SK-N-SH (cell line): ENCODE results near the gene CSRP3. TPM values are rescaled to one million over a fixed set of nuclear protein-coding genes. Genes with fewer than 3 reads are reported as not detected.

Experiments
- CTCF ChIA-PET: fragments of 300-600, 350-600 bp; formaldehyde crosslinking; extraction: SDS; loops from one replicate; lab custom pipeline; 2021; lab: Yijun Ruan, JAX
- POLR2A ChIA-PET: fragments of 350-600 bp; sonication (Branson Sonifier 250); formaldehyde crosslinking; extraction: SDS; loops from one replicate; lab custom pipeline; 2020; ENCODE audit warnings: antibody characterized with exemption, inconsistent platforms; lab: Yijun Ruan, JAX
- DNase-seq: peaks from one replicate; pipeline ENCODE4 v3.0.0; 2012
- H2AFZ ChIP-seq: fragments of 200-600 bp; sonication (generic); 2 replicates; pipeline ENCODE4 v1.8.1; 2016; ENCODE audit warnings: antibody characterized with exemption, mild to moderate bottlenecking, low read depth
- H3F3A ChIP-seq: fragments of 200-600 bp; sonication (generic); replicated peaks from 2 replicates; pipeline ENCODE3; 2016; ENCODE audit warnings: antibody characterized with exemption, mild to moderate bottlenecking; ENCODE audit not compliant: insufficient read depth
- H3K27ac ChIP-seq, 2 experiments: fragments of 200-500 bp in 1 of 2; fragments of 200-600 bp in 1 of 2; sonication (Bioruptor generic) in 1 of 2; sonication (generic), shearing (Covaris generic) in 1 of 2; 2 replicates each; pipeline versions ENCODE4 v1.5.1 to v1.6.1; 2014 to 2016; ENCODE audit warnings: low read depth in 2 of 2, inconsistent platforms in 1 of 2, low read length in 1 of 2, mild to moderate bottlenecking in 1 of 2, mixed read lengths in 1 of 2
- H3K27me3 ChIP-seq: fragments of 200-600 bp; sonication (generic), shearing (Covaris generic); 2 replicates; pipeline ENCODE4 v1.6.1; 2016; ENCODE audit warnings: mixed run types; ENCODE audit not compliant: insufficient read depth
- H3K36me3 ChIP-seq, 2 experiments: fragments of 200-500 bp in 1 of 2; fragments of 200-600 bp in 1 of 2; sonication (Bioruptor generic) in 1 of 2; sonication (generic) in 1 of 2; replicated peaks in 1 of 2; 2 replicates each; pipeline versions ENCODE3 to v1.5.1; 2014 to 2016; ENCODE audit warnings: low read length in 1 of 2, mild to moderate bottlenecking in 1 of 2; ENCODE audit not compliant: insufficient read depth in 2 of 2, control insufficient read depth in 1 of 2
- H3K4me1 ChIP-seq, 2 experiments: fragments of 200-500 bp in 1 of 2; fragments of 200-600 bp in 1 of 2; sonication (Bioruptor generic) in 1 of 2; sonication (generic), shearing (Covaris generic) in 1 of 2; 2 replicates each; pipeline versions ENCODE4 v1.5.1 to v1.6.1; 2014 to 2016; ENCODE audit warnings: low read depth in 1 of 2, low read length in 1 of 2, mixed run types in 1 of 2; ENCODE audit not compliant: insufficient read depth in 2 of 2, control insufficient read depth in 1 of 2
- H3K4me2 ChIP-seq: fragments of 200-600 bp; sonication (generic), shearing (Covaris generic); 2 replicates; pipeline ENCODE4 v1.6.1; 2017; ENCODE audit warnings: mixed run types
- H3K4me3 ChIP-seq, 2 experiments: fragments of 200-500 bp in 1 of 2; fragments of 200-600 bp in 1 of 2; sonication (Bioruptor generic) in 1 of 2; sonication (generic), shearing (Covaris generic) in 1 of 2; 2 replicates each; pipeline versions ENCODE4 v1.5.1 to v1.8.1; 2014 to 2016; ENCODE audit warnings: low read depth in 2 of 2, inconsistent platforms in 1 of 2, low read length in 1 of 2, mild to moderate bottlenecking in 1 of 2, mixed read lengths in 1 of 2, moderate library complexity in 1 of 2
- H3K79me2 ChIP-seq: fragments of 200-600 bp; sonication (generic); 2 replicates; pipeline ENCODE4 v1.8.1; 2017; ENCODE audit warnings: mild to moderate bottlenecking; ENCODE audit not compliant: insufficient read depth
- H3K9ac ChIP-seq: fragments of 200-600 bp; sonication (generic); 2 replicates; pipeline ENCODE4 v1.6.1; 2017; ENCODE audit warnings: mixed run types
- H3K9me2 ChIP-seq: fragments of 200-600 bp; sonication (generic); 2 replicates; pipeline ENCODE4 v1.6.1; 2017; ENCODE audit warnings: mixed run types
- H3K9me3 ChIP-seq: fragments of 200-600 bp; sonication (generic); 2 replicates; pipeline ENCODE4 v1.6.1; 2017; ENCODE audit warnings: mixed run types, mild to moderate bottlenecking, moderate library complexity
- H4K20me1 ChIP-seq: fragments of 200-600 bp; sonication (generic); 2 replicates; pipeline ENCODE4 v1.6.1; 2017; ENCODE audit warnings: mild to moderate bottlenecking, mixed run types; ENCODE audit not compliant: insufficient read depth
- CHD2 ChIP-seq: fragments of 150-350 bp; IDR thresholded peaks from 2 replicates; pipeline ENCODE4 v1.6.1; 2018; ENCODE audit warnings: low read length; ENCODE audit not compliant: partially characterized antibody
- ELF1 ChIP-seq: IDR thresholded peaks from 2 replicates; pipeline ENCODE4 v1.4.0; 2012
- EP300 ChIP-seq, 2 experiments: IDR thresholded peaks; 2 replicates each; pipeline versions ENCODE4 v1.4.0 to v1.6.1; 2012; ENCODE audit warnings: borderline replicate concordance in 1 of 2, low read depth in 1 of 2, low read length in 1 of 2
- FOSL2 ChIP-seq: IDR thresholded peaks from 2 replicates; pipeline ENCODE4 v1.4.0; 2012; ENCODE audit warnings: low read depth, mild to moderate bottlenecking, moderate library complexity, borderline replicate concordance
- FOXM1 ChIP-seq: IDR thresholded peaks from 2 replicates; pipeline ENCODE4 v1.4.0; 2012; ENCODE audit warnings: low read depth, mild to moderate bottlenecking
- GABPA ChIP-seq: IDR thresholded peaks from 2 replicates; pipeline ENCODE4 v1.4.0; 2012; ENCODE audit warnings: low read depth, mild to moderate bottlenecking
- JUND ChIP-seq: IDR thresholded peaks from 2 replicates; pipeline ENCODE4 v1.4.0; 2012
- MEF2A ChIP-seq: IDR thresholded peaks from 2 replicates; pipeline ENCODE4 v1.4.0; 2012; ENCODE audit warnings: low read depth, borderline replicate concordance
- MXI1 ChIP-seq: IDR thresholded peaks from 2 replicates; pipeline ENCODE4 v1.6.1; 2012; ENCODE audit warnings: mild to moderate bottlenecking, low read depth, low read length, improper control_type of control experiment
- NFIC ChIP-seq: IDR thresholded peaks from 2 replicates; pipeline ENCODE4 v1.4.0; 2012; ENCODE audit warnings: borderline replicate concordance
- NRF1 ChIP-seq: IDR thresholded peaks from 2 replicates; pipeline ENCODE4 v1.6.1; 2012; ENCODE audit warnings: low read depth, mild to moderate bottlenecking, low read length
- PBX3 ChIP-seq: IDR thresholded peaks from 2 replicates; pipeline ENCODE4; 2012
- POLR2AphosphoS5 ChIP-seq: IDR thresholded peaks from 2 replicates; pipeline ENCODE4 v1.6.1; 2012; ENCODE audit warnings: low read depth, low read length
- RAD21 ChIP-seq: IDR thresholded peaks from 2 replicates; pipeline ENCODE4 v1.6.1; 2012; ENCODE audit warnings: mild to moderate bottlenecking, low read length
- RXRA ChIP-seq: IDR thresholded peaks from 2 replicates; pipeline ENCODE4 v1.4.0; 2012; ENCODE audit warnings: low read depth, mild to moderate bottlenecking, borderline replicate concordance
- SIN3A ChIP-seq: IDR thresholded peaks from 2 replicates; pipeline ENCODE4 v1.6.1; 2012; ENCODE audit warnings: low read depth, mild to moderate bottlenecking, low read length, moderate library complexity, borderline replicate concordance
- TCF12 ChIP-seq: IDR thresholded peaks from 2 replicates; pipeline ENCODE4 v1.4.0; 2012
- YY1 ChIP-seq: IDR thresholded peaks from 2 replicates; pipeline ENCODE4 v1.4.0; 2012; ENCODE audit warnings: low read depth, mild to moderate bottlenecking
- WGBS: methylation state at CpG from one replicate; pipeline ENCODE4 v1.1.6; 2017; ENCODE audit warnings: low lambda C conversion rate; 5-methylcytosine and 5-hydroxymethylcytosine counted together
- polyA plus RNA-seq, 3 experiments: library from polyadenylated mRNA; depleted of rRNA; stranded (reverse); fragments of >200 nt; gene quantifications; 2 replicates each; pipeline ENCODE4 v1.2.3, GENCODE V29; 2012
- TF ChIP-seq, protein P1 (sequence below): fragments of 200-600 bp; sonication (generic); IDR thresholded peaks from 2 replicates; pipeline ENCODE4 v1.6.1; 2017; ENCODE audit warnings: antibody characterized with exemption, mild to moderate bottlenecking, moderate library complexity
- TF ChIP-seq, protein P2 (sequence below): IDR thresholded peaks from 2 replicates; pipeline ENCODE4 v1.4.0; 2012; ENCODE audit warnings: low read depth, borderline replicate concordance
- TF ChIP-seq, protein P3 (sequence below): IDR thresholded peaks from 2 replicates; pipeline ENCODE4 v1.6.1; 2012; ENCODE audit warnings: mild to moderate bottlenecking, low read depth, low read length, moderate library complexity

The CSRP3 gene
- polyA plus RNA-seq, 1 of the 3 experiments (the other 2 are of a cell fraction), result not detected

DNA sequence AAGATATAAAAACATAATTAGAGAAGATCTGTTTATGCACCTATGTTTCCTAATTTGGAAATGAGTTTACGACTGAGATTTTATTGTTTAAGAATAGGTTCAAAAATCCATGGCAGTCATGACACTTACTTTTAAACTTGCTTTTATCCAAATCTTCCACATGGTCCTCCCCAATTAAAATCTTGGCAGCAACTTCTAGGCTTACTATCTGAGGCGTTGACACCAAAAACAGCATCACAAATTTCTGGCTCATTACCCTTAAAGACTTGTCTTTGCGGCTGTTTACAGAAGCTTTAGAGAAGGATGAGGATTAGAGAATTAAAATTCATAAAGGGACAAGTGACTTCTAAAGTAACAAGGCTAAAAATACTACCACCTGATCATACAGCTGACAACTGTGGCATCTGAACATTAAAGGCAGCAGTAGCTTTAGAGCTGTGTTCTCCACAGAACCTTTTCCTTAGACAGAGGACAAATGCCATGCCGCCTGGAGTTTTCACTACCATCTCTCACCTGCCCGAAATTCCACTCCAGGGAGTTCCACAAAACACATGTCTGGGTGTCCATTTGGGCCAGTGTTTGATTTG is 32.5 kb upstream of the CSRP3 start:
- Histone ChIP-seq H3K4me2 (no peak overlapping the region), H3K79me2 (no peaks in the 10 kb centered on the region; the same call in 1 of the 2 replicates), H3K27ac (no peak overlapping the region), H3K4me3 (no peak overlapping the region), H3K9me2 (no peaks in the 10 kb centered on the region), H4K20me1 (no peaks in the 10 kb centered on the region), H3K27me3 (no peaks in the 10 kb centered on the region), H2AFZ (no peak overlapping the region), H3K9me3 (no peaks in the 10 kb centered on the region), H3K4me1 (peaks cover 0 to 2% of the 10 kb centered on the region in 2 experiments; a peak in 3 of 4 replicates), H3F3A (no peaks in the 10 kb centered on the region), H3K9ac (no peak overlapping the region), H3K36me3 (peaks cover 0 to 21% of the 10 kb centered on the region in 2 experiments)
- ChIA-PET POLR2A (no interaction called here), CTCF (interaction anchor here (0.9 to 1.5 kb wide), 3 partner anchors 16 to 163 kb away, joined by 3 to 7 read pairs (median 3); no protein-coding TSS in a partner anchor)
- 95% methylated on average over 5 of the region's 5 CpGs for WGBS
- no peak for DNase-seq
- TF ChIP-seq RAD21 (no peak), CHD2 (no peak), MEF2A (no peak), YY1 (no peak), FOXM1 (no peak), ELF1 (no peak), RXRA (no peak)
- TF ChIP-seq, protein P1, sequence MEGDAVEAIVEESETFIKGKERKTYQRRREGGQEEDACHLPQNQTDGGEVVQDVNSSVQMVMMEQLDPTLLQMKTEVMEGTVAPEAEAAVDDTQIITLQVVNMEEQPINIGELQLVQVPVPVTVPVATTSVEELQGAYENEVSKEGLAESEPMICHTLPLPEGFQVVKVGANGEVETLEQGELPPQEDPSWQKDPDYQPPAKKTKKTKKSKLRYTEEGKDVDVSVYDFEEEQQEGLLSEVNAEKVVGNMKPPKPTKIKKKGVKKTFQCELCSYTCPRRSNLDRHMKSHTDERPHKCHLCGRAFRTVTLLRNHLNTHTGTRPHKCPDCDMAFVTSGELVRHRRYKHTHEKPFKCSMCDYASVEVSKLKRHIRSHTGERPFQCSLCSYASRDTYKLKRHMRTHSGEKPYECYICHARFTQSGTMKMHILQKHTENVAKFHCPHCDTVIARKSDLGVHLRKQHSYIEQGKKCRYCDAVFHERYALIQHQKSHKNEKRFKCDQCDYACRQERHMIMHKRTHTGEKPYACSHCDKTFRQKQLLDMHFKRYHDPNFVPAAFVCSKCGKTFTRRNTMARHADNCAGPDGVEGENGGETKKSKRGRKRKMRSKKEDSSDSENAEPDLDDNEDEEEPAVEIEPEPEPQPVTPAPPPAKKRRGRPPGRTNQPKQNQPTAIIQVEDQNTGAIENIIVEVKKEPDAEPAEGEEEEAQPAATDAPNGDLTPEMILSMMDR, result no peak

- Histone ChIP-seq H3K9me3 (no peaks in the 10 kb centered on the region), H3K36me3 (peaks cover 0 to 24% of the 10 kb centered on the region in 2 experiments), H3K27me3 (no peaks in the 10 kb centered on the region), H3K27ac (peak overlapping the region in 1 of 2 experiments; percentile 13; a peak in 1 of 4 replicates), H4K20me1 (no peaks in the 10 kb centered on the region), H3K4me2 (peak overlapping the region; percentile 5; the same call in 1 of the 2 replicates), H3K4me3 (no peak overlapping the region; a peak in 1 of 4 replicates), H3K9me2 (no peaks in the 10 kb centered on the region), H2AFZ (peak overlapping the region; percentile 80), H3K79me2 (no peaks in the 10 kb centered on the region), H3K4me1 (no peaks in the 10 kb centered on the region; a peak in 2 of 4 replicates), H3K9ac (no peak overlapping the region), H3F3A (no peaks in the 10 kb centered on the region)
- ChIA-PET CTCF (interaction anchor here (1.2 kb wide), 1 partner anchor 156 kb away, joined by 3 read pairs; no protein-coding TSS in a partner anchor), POLR2A (no interaction called here)
- no peak for DNase-seq
- 11% methylated on average over 5 of the region's 6 CpGs for whole genome bisulfite sequencing
- TF ChIP-seq YY1 (0 out of 2 replicates have a peak, but pooled peaks have one; percentile 16), NRF1 (no peak), SIN3A (no peak), EP300 (IDR thresholded peaks at IDR 0.05; ENCODE audit: borderline replicate concordance in 1 of 2, low read depth in 1 of 2, low read length in 1 of 2) (peak in 1 of 2 experiments; percentile 46; a peak in 1 of 4 replicates), FOSL2 (peak; percentile 85), NFIC (peak; percentile 18; the same call in 1 of the 2 replicates), POLR2AphosphoS5 (peak; percentile 49; the same call in 1 of the 2 replicates), PBX3 (no peak; the same call in none of the 2 replicates), JUND (peak; percentile 75), TCF12 (peak; percentile 50; the same call in 1 of the 2 replicates), GABPA (no peak), MXI1 (no peak)
- TF ChIP-seq, protein P2, sequence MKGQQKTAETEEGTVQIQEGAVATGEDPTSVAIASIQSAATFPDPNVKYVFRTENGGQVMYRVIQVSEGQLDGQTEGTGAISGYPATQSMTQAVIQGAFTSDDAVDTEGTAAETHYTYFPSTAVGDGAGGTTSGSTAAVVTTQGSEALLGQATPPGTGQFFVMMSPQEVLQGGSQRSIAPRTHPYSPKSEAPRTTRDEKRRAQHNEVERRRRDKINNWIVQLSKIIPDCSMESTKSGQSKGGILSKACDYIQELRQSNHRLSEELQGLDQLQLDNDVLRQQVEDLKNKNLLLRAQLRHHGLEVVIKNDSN, result no peak
- TF ChIP-seq, protein P3, sequence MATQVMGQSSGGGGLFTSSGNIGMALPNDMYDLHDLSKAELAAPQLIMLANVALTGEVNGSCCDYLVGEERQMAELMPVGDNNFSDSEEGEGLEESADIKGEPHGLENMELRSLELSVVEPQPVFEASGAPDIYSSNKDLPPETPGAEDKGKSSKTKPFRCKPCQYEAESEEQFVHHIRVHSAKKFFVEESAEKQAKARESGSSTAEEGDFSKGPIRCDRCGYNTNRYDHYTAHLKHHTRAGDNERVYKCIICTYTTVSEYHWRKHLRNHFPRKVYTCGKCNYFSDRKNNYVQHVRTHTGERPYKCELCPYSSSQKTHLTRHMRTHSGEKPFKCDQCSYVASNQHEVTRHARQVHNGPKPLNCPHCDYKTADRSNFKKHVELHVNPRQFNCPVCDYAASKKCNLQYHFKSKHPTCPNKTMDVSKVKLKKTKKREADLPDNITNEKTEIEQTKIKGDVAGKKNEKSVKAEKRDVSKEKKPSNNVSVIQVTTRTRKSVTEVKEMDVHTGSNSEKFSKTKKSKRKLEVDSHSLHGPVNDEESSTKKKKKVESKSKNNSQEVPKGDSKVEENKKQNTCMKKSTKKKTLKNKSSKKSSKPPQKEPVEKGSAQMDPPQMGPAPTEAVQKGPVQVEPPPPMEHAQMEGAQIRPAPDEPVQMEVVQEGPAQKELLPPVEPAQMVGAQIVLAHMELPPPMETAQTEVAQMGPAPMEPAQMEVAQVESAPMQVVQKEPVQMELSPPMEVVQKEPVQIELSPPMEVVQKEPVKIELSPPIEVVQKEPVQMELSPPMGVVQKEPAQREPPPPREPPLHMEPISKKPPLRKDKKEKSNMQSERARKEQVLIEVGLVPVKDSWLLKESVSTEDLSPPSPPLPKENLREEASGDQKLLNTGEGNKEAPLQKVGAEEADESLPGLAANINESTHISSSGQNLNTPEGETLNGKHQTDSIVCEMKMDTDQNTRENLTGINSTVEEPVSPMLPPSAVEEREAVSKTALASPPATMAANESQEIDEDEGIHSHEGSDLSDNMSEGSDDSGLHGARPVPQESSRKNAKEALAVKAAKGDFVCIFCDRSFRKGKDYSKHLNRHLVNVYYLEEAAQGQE, result no peak
Observed at GRCh38 chr11:19232910-19233503, 31.2 kb upstream of the CSRP3 start.
